ENCODE measurements around the gene MIPEP.
"Not testable (repeated sequence)": the region's sequence is repeated elsewhere in the genome, so short reads cannot be mapped to it uniquely, and the experiment has no call there.

Gene MIPEP

DNA sequence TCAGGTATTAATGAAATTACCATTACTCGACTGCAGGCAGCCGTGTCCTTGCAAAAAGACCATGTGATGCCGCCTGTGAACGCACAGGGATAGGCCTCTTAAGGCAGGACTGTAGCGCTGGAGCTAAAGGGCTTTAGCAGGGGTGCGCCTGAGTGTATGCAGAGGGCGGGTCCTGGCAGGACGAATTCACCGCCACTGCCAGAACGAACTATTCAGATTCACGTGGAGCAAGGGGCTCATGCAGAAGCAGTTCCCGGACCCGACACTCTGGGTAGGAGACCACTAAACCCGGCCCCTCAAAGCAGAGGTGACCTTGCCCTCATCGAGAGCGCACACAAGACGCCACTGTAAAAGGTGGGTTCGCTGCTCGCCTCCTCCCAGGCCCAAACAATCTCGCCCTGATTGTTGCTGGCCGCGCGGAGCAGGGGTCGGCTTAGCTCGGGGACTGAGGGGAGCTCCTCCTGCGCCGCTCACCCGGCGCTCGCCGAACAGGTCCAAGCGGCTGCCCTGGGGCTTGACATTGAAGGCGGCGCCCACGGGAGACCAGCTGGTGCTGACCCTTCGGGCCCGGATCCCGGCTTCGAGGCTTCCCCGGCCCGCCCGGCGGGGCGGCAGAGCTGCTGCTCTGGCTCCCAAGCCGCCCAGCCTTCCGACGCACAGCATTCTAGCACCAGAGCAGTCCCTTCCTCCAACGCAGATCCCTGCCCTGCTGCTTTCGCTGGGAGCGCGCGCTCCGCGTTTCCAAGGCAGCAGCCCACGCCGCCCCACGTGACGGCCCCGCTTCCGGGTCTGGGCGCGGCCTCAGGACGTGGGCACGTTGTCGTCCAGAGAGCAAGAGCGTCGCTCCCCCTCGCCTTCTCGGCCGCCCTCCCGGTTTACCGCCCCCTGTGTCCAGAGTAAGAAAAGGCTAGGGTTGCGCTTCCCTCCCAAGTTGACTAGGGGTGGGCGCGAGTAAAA lies at the start of gene MIPEP:
Gene MIPEP, minus strand, starts transcription at position 743 of the 957 bp plus-strand sequence. Its CDS starts 80 bp downstream, at position 663.
- DNase-seq (ENCODE audit: low read depth in 2 of 2) = peak; percentile 86 to 87

DNA sequence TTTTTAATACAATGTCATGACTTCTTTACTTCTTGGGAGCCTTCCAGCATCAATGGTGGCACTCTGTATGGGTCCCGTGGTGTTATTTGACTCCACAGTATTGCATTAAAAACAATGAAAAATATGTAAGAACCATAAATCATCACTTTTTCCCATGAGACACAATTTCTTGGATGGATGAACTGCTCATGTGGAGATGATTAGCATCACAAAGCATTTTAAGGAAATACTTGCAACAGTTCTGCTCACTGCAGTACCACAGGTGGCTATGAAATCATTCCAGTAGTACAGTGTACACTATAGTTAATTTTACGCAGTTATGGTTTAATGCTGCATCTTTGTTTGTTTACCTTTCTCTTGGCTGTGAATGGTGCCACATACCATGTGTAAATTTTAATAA lies 45.3 kb upstream of the MIPEP start:
- DNase-seq (ENCODE audit: low read depth in 2 of 2) = no peak

DNA sequence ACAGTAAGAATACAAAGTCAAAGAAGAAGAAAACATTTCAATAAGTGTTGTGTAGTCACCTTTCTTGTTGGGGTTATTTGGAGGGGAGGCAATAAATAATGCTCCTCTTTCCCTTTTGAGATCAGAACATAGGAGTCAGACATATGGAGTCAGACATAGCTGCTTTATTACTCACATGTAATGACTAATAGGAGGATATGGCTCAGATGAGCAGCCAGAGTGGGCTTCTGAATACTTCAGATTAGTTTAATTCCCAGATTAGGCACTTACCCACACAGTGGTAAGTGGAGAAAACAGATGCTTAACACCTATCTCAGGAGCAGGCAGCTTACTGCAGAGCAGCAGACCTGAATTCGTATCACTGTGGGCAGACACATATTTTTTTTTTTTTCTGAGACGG lies 39.8 kb upstream of the MIPEP start:
- no peak for DNase-seq (ENCODE audit: low read depth in 2 of 2)

DNA sequence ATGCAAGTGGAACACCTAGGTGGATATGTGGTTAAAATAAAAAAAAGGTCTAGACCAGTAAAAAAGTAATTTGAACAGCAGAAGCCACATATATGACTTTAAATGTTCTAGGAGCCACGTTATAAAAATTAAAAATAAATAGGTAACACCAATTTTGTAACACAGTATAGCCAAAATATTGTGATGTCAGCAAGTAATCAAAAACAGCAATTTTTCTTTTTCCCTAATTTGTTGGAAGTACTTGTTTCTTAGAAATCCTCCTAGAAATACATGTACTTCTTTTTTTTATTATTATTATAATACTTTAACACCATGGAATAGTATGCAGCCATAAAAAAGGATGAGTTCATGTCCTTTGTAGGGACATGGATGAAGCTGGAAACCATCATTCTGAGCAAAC lies 33.8 kb upstream of the MIPEP start:
- DNase-seq (ENCODE audit: low read depth in 2 of 2) = no peak

DNA sequence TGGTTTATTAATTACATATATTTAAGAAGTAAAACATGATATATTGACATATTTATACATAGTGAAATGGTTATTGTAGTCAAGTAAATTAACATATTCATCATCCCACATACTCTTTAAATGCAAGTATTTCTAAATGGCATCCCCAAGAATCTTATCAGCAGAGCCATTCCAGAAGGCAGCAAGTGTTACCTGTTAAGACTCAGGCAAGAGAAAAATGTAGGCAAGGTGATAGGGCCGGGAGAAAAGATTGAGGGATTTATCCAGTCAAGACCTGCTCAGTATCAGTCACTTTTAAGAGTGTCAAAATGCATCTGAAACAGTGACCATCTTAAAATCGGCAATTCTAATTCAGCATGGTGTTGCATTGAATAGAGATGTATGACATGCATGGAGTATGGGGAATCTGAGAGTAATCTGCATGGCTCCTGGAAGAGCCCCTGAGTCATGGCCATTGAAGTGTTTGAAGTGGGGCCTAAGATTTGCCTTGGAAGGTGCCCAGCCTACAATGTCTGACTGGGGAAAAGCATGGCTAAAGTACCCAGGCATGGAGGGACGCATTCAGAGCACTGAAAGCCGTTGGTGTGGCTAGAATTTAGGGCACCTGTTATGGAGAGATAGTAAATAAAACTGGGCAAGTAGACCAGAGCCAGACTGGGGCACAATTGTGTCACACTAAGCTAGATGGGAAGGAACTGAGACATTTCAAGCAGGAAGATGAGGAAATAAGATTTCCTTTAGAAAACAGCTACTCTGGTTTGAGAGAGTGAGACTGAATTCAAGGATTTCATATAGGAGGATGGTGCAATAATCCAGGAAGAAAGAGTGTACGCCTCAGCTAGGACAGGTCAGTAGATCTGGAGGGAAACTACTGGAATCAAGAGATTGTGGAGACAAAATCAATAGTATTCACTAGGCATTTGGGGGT lies 33.1 kb upstream of the MIPEP start:
- DNase-seq (ENCODE audit: low read depth in 2 of 2) = no peak

DNA sequence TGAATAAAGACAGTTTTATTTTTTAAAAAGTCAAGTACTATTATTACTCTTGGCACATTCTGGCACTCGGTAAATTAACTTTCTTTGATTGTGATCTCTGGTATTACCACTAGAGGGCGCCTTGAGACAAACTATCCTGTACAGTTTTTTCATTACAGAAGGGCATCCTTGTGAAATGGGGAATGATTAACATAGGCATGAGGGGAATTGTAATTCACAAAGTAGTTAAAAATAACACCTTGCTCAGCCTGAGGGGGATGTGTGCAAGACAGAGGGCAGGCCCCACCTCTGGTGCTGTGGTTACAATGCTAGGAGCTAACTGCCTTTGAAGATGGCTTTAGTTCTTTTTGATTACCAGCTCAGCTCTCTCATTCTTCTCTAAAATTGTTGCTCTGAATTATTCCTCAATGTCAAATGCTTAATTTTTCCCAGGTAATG lies 32.3 kb upstream of the MIPEP start:
- no peak for DNase-seq (ENCODE audit: low read depth in 2 of 2)

DNA sequence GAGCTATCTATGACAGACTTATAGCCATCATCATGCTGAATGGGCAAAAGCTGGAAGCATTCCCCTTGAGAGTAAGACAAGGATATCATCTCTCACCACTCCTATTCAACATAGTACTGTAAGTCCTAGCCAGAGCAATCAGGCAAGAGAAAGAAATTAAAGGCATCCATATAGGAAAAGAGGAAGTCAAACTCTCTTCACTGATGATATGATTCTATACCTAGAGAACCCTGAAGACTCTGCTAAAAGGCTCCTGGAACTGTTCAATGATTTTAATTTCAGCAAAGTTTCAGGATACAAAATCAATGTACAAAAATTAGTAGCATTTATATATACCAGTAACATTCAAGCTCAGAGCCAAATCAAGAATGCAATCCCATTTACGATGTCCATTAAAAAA lies 29.8 kb upstream of the MIPEP start:
- DNase-seq (ENCODE audit: low read depth in 2 of 2) = no peak

DNA sequence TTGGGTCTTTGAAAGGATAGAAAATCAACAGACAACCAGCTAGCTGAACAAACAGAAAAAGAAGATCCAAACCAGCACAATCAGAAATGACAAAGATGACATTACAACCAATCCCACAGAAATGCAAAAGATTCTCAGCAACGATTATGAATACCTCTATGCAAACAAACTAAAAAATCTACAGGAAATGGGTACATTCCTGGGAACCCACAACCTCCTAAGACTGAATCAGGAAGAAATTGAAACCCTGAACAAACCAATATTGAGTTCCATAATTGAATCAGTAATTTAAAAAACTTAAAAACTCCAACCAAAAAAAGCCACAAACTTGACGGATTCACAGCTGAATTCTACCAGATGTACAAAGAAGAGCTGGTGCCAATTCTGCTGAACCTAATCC lies 29.0 kb upstream of the MIPEP start:
- no peak for DNase-seq (ENCODE audit: low read depth in 2 of 2)

DNA sequence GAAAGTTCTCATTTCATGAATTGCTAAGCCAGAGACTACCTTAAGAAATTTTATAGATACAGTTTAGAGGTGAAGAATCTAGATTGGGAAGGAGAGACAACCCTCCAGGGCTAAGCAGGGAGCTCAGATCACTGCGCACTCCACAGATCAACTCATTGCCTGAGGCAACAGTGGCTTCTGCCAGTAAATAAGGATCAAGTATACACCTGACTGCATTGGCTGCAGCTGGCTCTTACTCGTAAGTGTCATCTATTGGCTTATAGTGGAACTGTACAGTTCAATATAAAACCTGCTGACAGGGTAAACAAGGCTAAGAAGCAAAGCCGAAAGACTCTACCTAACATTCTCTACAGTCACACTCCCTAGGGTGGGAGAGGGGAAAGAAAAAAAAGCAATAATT lies 26.1 kb upstream of the MIPEP start:
- no peak for DNase-seq (ENCODE audit: low read depth in 2 of 2)

DNA sequence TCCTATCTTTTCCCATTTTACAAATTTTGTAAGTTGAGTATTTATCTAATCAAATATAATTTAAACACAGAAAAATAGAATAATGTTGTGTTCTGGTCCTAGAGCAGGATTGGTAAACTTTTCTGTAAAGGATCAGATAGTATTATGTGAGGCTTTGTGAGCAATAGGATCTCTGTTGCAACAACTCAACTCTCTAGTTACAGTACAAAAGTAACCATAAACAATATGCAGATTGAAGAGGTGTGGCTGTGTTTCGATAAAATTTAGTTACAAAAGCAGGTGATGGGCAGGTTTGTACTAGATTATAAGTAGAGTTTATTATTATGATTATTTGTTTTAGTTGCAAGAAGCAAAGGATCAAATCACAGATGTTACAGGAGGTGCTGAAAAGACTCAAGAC lies 23.3 kb upstream of the MIPEP start:
- DNase-seq (ENCODE audit: low read depth in 2 of 2) = no peak

DNA sequence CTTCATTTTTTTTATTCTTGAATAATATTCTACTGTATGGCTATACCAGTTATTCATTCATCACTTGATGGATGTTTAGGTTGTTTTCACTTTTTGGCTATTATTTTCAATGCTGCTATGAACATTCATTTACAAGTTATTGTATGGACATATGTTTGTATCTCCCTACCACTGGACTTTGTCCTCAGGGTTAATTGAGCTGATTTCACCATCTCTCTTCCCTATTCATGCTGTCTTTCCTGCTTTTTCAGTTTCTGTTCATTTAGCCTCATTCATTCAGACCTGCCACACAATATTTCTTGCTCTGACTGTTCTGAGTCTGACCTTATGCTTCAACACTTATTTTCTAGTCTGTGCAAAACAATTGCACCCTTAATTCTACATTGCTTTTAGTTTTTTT lies 20.4 kb upstream of the MIPEP start:
- no peak for DNase-seq (ENCODE audit: low read depth in 2 of 2)

DNA sequence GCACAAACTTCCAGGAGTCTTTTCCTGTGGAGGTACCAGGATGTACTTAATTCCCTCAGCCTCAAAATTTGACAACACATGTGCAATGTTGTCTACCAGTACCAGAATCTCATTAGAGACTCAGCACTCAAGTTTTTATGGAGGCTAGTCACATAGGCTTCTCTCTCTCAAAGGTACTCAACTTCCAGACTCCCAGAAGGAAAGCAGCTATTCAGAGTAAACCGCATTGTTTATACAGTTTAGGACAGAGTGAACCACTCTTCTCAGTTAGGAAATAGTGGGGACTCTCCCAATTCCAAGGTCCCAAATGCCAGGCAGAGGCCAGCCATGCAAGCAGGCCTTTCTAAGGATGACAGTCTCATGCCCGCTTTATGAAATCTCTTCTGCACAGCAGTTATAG lies 16.6 kb upstream of the MIPEP start:
- no peak for DNase-seq (ENCODE audit: low read depth in 2 of 2)

DNA sequence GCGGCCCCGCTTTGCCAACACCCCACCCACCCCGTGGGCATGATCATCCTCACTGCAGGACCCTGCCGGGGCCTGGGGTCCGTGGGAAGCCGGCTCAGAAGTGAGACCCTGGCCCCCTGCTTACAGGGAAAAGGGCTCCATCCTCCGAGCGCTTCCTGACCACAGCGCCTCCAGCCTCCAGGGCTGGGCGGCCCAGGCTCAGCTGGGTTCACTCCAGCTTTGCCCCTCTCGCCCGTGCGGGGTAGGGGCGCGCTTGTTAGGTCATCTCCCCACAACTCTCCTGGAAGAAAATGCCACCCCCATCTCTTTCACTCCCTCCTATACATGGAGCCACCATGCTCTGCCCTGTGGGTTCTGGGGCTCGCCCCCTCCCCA lies 14.7 kb upstream of the MIPEP start:
- DNase-seq (ENCODE audit: low read depth in 2 of 2) = no peak

DNA sequence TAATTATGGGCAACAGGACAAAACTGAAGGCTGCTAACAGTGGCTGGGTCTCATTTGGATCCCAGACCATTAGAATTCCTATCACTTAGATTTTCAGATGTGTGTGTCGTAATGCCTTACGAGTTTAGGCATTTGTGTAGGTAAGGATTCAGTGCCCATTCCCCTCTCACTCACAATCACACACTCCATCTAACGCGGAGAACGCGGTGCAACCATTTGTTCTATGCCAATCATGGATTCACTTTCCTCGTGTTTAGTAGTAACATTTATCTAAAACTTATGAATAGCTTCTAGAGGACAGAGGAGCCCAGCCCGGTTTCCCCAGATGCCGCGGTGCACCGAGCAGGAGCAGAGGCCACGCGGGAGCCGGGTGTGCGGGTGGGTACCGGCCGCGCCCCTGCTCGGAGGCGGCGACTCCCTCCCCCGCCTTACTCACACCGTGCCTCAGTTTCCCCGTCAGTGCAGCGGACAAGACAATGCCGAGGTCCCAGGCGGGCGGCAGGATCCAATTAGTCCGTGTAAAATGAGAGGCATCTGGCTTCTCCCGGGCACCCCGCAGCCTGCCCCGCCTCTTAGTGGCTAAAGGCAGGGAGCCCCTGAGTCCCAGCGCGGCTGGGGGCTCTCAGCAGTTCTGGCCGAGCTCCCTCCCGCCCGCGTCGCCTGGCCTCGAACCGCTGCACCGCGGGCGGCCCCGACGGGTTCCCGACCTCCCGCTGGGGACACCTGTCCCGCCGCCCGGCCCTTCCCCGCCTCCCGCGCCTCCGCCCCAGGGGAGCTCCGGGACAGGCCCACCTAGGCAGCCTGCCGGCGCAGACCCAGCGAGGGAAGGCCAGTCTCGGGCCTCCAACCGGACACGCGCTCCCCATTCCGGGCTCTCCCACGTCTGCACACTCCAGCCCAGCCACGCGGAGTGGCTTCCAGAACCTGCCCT lies 14.0 kb upstream of the MIPEP start:
- no peak for DNase-seq (ENCODE audit: low read depth in 2 of 2)

DNA sequence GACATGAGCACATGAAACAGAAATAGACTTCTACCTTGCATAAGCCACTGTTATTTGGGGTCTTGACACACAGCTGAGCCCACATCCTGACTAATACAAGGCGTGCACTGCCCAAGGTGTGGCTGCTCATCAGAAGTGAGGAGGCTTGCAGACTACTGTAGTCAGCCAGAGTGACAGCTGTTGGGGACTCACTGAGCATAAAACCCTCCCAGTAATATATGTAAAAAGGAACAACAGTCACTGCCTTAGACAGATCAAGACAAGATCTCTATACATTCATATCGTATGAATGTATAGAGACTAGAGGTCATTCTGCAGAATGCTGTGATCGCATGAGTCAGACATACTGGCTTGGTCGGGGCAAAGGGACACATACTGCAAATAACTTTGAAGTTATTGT lies 12.2 kb upstream of the MIPEP start:
- DNase-seq (ENCODE audit: low read depth in 2 of 2) = no peak

DNA sequence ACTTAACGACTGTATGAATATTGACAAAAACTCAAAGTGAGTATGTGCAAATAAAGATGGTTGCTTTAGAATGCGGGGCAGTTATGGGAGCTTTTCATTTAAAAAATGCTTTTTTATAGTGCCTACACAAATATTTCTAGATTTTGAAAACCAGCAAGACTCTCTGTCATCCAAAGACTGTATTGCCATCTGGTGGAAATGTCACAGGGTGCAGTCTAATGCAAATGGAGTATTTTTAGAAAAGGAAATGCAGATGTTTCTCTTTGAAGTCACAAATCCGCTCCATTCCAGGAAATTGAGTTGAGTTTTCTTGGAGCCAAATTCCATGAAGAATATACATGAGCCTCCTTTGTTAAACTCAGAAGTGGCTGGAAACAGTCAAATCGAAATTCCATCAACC lies 10.4 kb upstream of the MIPEP start:
- no peak for DNase-seq (ENCODE audit: low read depth in 2 of 2)

DNA sequence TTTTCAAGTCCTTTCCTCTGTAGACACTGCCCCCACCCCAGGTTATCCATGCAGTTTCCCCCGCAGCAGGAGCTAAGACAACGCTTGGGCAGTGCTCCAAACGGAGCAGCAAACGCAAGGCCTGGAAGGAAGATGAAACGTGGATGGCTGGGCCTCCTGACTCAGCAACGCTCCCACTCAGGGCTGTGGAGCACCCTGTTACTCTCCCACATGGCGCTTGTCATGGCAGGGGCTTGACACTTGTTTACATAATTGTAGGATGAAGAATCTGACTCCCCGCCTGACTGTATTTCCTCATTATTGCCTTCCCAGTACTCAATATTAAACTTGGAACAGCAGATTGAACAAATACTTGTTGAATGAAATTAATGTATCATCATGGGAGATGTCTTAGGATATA lies 8.9 kb upstream of the MIPEP start:
- DNase-seq (ENCODE audit: low read depth in 2 of 2) = no peak

DNA sequence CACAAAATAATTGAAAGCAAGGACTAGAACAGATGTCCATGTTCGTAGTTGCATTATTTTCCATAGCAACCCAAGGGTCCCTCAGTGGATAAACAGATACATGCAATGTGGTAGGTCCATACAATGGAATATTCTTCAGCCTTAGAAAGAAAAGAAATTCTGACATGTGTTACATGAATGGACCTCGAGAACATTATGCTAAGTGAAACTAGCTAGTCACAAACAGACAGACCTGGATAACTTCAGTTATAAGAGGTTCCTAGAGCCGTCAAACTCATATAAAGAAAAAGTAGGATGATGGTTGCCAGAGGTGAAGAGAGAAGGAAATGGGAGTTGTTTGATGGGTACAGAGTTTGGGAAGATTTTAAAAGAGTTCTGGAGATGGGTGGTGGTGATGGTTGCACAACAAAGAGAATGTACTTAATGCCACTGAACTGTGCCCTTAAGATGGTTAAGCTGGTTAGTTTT lies 8.3 kb upstream of the MIPEP start, which contains the start of gene C1QTNF9B:
Gene C1QTNF9B, minus strand, starts transcription at position 51 of the 468 bp plus-strand sequence.
- DNase-seq (ENCODE audit: low read depth in 2 of 2) = not testable (repeated sequence)

DNA sequence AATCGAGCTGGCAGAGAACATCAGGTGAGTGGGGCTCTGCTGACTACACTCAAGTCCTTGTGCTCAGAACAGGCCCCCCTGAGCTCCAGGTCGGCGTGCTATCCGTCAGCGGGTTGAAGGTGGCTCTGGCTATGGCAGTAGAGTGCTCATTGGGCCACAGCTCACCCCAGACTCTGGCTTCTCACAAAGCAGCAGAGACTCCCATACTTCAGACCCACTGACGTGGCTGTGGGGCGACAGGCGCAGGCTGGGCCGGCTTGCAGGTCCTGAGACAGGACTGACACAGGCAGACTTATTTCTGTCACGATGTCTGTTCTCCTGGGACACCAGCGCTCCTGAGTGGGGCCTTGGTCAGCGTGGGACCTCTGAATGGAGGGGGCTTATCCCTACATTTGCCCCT lies 5.5 kb upstream of the MIPEP start:
- DNase-seq (ENCODE audit: low read depth in 2 of 2) = not testable (repeated sequence)

DNA sequence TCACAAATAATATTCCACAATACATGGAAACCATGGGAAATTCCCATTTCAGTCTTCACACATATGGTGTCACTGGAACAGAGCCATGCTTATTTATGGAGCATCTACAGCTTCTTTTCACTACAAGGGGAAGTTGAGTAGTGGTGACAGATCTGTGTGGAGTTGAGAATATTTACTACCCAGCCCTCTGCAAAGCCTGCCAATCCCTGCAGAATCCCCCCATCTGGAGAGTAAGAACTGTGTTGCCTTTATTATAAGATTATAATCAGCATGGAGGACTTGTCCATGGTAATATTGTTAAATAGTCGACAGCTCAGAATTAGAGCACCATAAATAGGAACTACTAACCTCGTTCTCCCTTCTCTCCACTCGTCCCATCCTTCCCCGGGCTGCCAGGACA lies 4.6 kb upstream of the MIPEP start:
- not testable (repeated sequence) for DNase-seq (ENCODE audit: low read depth in 2 of 2)
